Measurements from ENCODE around the gene NLRP13. TPM values are rescaled to one million over a fixed set of nuclear protein-coding genes. Genes with fewer than 3 reads are reported as not detected.

NLRP13 gene
- polyA plus RNA-seq, 1 experiment: not detected

DNA sequence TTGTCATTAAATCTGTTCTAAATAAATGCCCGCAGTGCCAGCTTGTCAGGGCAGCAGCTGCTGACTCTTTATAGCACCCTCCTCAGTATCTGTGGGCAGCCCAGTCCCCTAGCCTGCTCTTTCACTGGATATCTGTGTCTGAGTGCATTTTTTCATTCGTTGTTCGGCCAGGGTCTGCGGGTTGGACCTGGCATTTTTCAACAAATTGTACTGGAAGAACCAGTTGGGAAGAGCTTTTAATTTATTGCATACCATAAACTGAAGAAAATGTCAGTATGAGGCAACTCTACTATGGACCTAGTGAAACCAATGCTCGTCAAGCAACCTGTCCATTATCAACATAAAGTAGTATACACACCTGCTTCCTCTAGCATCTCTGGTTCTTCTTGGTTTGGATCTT, 8.6 kb downstream of the NLRP13 start:
- CTCF ChIA-PET: no interaction called here
- H3K27me3 ChIP-seq (ENCODE audit: control insufficient read depth, insufficient read depth, low read length): no peaks in the 10 kb centered on the region
- H3K9me3 ChIP-seq (ENCODE audit: control insufficient read depth, insufficient read depth, low read length): peaks cover 32% of the 10 kb centered on the region
- H3K27ac ChIP-seq (ENCODE audit: low read depth, low read length): no peak overlapping the region
- TF ChIP-seq, protein P1, sequence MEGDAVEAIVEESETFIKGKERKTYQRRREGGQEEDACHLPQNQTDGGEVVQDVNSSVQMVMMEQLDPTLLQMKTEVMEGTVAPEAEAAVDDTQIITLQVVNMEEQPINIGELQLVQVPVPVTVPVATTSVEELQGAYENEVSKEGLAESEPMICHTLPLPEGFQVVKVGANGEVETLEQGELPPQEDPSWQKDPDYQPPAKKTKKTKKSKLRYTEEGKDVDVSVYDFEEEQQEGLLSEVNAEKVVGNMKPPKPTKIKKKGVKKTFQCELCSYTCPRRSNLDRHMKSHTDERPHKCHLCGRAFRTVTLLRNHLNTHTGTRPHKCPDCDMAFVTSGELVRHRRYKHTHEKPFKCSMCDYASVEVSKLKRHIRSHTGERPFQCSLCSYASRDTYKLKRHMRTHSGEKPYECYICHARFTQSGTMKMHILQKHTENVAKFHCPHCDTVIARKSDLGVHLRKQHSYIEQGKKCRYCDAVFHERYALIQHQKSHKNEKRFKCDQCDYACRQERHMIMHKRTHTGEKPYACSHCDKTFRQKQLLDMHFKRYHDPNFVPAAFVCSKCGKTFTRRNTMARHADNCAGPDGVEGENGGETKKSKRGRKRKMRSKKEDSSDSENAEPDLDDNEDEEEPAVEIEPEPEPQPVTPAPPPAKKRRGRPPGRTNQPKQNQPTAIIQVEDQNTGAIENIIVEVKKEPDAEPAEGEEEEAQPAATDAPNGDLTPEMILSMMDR (IDR thresholded peaks at IDR 0.05; ENCODE audit: low read depth, low read length): no peak
- no peak overlapping the region for H3K4me3 ChIP-seq (ENCODE audit: low read depth, low read length)
- POLR2A ChIA-PET: no interaction called here
- DNase-seq (ENCODE audit: low read depth, low spot score): no peak

DNA sequence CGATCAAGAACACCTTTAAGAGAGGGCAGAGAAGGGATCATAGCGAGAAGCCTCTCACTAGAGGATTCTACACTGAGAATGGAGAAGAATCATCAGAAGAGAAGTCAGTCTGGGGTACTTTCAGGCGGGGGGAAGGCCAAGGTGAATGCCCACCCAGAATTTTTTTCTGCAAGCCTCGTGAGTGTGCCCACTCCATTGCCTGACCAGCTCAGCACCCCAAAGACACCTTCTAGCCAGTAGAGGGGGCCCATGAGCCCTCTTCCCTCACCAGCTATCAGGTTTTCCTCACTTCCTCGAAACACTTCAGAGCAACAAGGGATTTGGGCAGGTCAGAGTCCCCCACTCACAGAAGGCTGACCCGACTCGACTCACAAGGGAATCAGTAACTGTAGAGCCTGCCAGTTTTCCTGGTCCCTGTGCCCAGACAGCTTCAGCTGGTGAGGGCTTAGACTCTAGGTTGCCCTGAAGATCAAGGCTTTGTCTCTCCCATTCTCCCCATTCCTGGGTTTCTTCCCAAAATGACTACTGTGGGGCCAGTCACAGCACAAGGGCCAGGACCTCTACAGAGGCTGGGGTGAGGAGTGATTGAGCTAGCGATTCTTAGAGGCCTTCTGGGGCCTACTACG, 18.4 kb downstream of the NLRP13 start:
- TF ChIP-seq, protein P1 (IDR thresholded peaks at IDR 0.05; ENCODE audit: low read depth, low read length): no peak

DNA sequence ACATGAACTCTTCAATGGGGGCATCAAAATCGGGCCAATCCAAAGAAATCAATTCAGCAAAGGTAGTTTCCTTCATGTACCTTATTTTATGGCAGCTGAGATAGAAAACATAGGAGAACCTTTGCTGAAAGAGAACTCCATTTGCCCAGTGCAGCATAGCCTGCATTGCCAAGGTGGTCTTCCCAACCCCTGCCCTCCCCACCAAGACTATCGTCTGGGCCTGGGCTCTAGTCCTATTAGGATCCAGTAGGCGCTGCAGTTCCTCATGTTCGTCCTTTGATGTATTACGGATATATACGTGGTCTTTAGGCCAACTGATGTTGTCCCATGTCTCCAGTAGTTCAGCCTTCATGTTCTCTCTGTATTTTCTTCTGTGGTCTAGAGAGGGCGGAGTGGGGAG, 19.2 kb downstream of the NLRP13 start:
- no peak overlapping the region for H3K27ac ChIP-seq (ENCODE audit: low read depth, low read length)
- no peak for DNase-seq (ENCODE audit: low read depth, low spot score)
- TF ChIP-seq, protein P1 (IDR thresholded peaks at IDR 0.05; ENCODE audit: low read depth, low read length): no peak
- no peaks in the 10 kb centered on the region for H3K27me3 ChIP-seq (ENCODE audit: control insufficient read depth, insufficient read depth, low read length)
- ChIA-PET POLR2A (no interaction called here), CTCF (no interaction called here)
- peaks cover 36% of the 10 kb centered on the region for H3K9me3 ChIP-seq (ENCODE audit: control insufficient read depth, insufficient read depth, low read length)
- no peak overlapping the region for H3K4me3 ChIP-seq (ENCODE audit: low read depth, low read length)

More for the DNA sequence above, 18.4 kb downstream of the NLRP13 start:
- ChIA-PET CTCF (no interaction called here), POLR2A (no interaction called here)
- Histone ChIP-seq H3K9me3 (ENCODE audit: control insufficient read depth, insufficient read depth, low read length) (peaks cover 34% of the 10 kb centered on the region), H3K4me3 (ENCODE audit: low read depth, low read length) (no peak overlapping the region), H3K27me3 (ENCODE audit: control insufficient read depth, insufficient read depth, low read length) (no peaks in the 10 kb centered on the region), H3K27ac (ENCODE audit: low read depth, low read length) (no peak overlapping the region)
- no peak for DNase-seq (ENCODE audit: low read depth, low spot score)

DNA sequence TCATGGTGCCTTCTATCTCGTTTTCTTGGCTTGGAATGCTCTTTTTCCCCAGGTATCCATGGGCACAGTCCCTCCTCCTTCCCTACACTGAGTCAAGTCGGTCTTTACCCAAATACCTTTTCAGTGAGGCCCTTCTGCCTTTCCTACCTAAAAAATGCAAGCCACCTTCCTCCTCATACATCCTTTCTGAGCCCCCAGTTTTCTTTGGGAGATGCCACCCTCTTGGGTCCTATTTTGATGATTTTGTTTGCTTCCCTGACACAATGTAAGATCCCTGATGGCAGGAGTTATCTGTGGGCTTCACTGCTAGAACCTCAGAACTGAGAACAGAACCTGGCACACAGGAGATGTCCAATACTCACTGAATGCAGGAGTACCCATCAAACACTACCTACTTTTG, 22.3 kb downstream of the NLRP13 start:
- no peak overlapping the region for H3K4me3 ChIP-seq (ENCODE audit: low read depth, low read length)
- H3K27ac ChIP-seq (ENCODE audit: low read depth, low read length): no peak overlapping the region
- DNase-seq (ENCODE audit: low read depth, low spot score): no peak
- CTCF ChIA-PET: no interaction called here
- POLR2A ChIA-PET: no interaction called here
- TF ChIP-seq, protein P1 (IDR thresholded peaks at IDR 0.05; ENCODE audit: low read depth, low read length): no peak
- no peaks in the 10 kb centered on the region for H3K27me3 ChIP-seq (ENCODE audit: control insufficient read depth, insufficient read depth, low read length)
- H3K9me3 ChIP-seq (ENCODE audit: control insufficient read depth, insufficient read depth, low read length): peaks cover 50% of the 10 kb centered on the region

DNA sequence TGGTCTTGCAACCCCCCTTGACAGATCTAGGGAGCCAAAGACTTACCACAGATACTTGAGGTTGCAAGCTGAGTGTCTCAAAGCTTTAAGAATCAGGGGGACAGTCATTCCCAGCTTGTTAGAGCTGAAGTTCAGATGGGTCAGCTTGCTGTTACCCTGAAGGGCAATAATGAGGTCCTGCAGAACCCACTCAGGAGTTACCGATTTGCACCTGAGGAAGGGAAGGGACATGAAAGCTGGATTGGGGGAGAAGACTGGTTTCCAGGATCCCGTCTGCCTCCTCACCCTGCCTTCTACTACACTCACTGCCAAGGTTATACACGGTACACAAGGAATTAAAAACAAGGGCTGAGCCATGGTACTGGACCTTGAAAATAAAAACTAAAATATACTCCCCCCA, 24.4 kb downstream of the NLRP13 start:
- Histone ChIP-seq H3K9me3 (ENCODE audit: control insufficient read depth, insufficient read depth, low read length) (peaks cover 53% of the 10 kb centered on the region), H3K27ac (ENCODE audit: low read depth, low read length) (no peak overlapping the region), H3K27me3 (ENCODE audit: control insufficient read depth, insufficient read depth, low read length) (no peaks in the 10 kb centered on the region), H3K4me3 (ENCODE audit: low read depth, low read length) (no peak overlapping the region)
- CTCF ChIA-PET: no interaction called here
- POLR2A ChIA-PET: no interaction called here
- no peak for DNase-seq (ENCODE audit: low read depth, low spot score)
- TF ChIP-seq, protein P1 (IDR thresholded peaks at IDR 0.05; ENCODE audit: low read depth, low read length): no peak

Measured in AG04450 (cell line).